ACC112 (cell line): Measurements from ENCODE around the gene CIB4.

Source experiments
- H2AFZ ChIP-seq: fragments of 200-600 bp; sonication (generic); one replicate; pipeline ENCODE4 v1.6.0; 2017; ENCODE audit warnings: antibody characterized with exemption, low read length; ENCODE audit not compliant: unreplicated experiment
- H3K27ac ChIP-seq: fragments of 200-600 bp; sonication (generic); 2 replicates; pipeline ENCODE4 v1.5.1; 2014; ENCODE audit warnings: low read depth, mild to moderate bottlenecking, antibody characterized with exemption, low read length, moderate library complexity
- H3K27me3 ChIP-seq: fragments of 200-600 bp; sonication (generic); 2 replicates; pipeline ENCODE4 v1.6.1; 2014; ENCODE audit warnings: mild to moderate bottlenecking, antibody characterized with exemption, low read length, moderate library complexity, mixed read lengths; ENCODE audit not compliant: insufficient read depth
- H3K36me3 ChIP-seq: fragments of 200-600 bp; sonication (generic); 2 replicates; pipeline ENCODE4 v1.6.1; 2016; ENCODE audit warnings: mild to moderate bottlenecking, antibody characterized with exemption, low read length, moderate library complexity, mixed read lengths; ENCODE audit not compliant: insufficient read depth
- H3K4me1 ChIP-seq: fragments of 200-600 bp; sonication (generic); one replicate; pipeline ENCODE4 v1.6.1; 2016; ENCODE audit warnings: low read length, mixed read lengths; ENCODE audit not compliant: insufficient read depth, unreplicated experiment, control insufficient read depth
- H3K4me3 ChIP-seq: fragments of 200-600 bp; sonication (generic); 2 replicates; pipeline ENCODE4 v1.5.1; 2014; ENCODE audit warnings: mild to moderate bottlenecking, low read depth, low read length
- H3K79me2 ChIP-seq: fragments of 200-600 bp; sonication (generic); one replicate; pipeline ENCODE4 v1.6.0; 2016; ENCODE audit warnings: low read length; ENCODE audit not compliant: control insufficient read depth, unreplicated experiment, insufficient read depth

Gene CIB4

GRCh38 chr2:26644188-26644835 is 3.1 kb upstream of the CIB4 start:
- H2AFZ ChIP-seq, result no peak overlapping the region
- H3K79me2 ChIP-seq, result no peaks in the 10 kb centered on the region
- peaks cover 37% of the 10 kb centered on the region for H3K27me3 ChIP-seq
- H3K36me3 ChIP-seq, result no peaks in the 10 kb centered on the region
- H3K4me1 ChIP-seq, result peaks cover 9% of the 10 kb centered on the region
- H3K27ac ChIP-seq, result no peak overlapping the region
- H3K4me3 ChIP-seq, result no peak overlapping the region

- Histone ChIP-seq H3K4me1 (peaks cover 9% of the 10 kb centered on the region), H3K36me3 (no peaks in the 10 kb centered on the region), H3K79me2 (no peaks in the 10 kb centered on the region), H2AFZ (no peak overlapping the region), H3K4me3 (no peak overlapping the region), H3K27ac (no peak overlapping the region), H3K27me3 (peaks cover 31% of the 10 kb centered on the region)
These were observed 1.3 kb upstream of the CIB4 start for GRCh38 chr2:26642429-26642828.

- peak overlapping the region; percentile 50 for H2AFZ ChIP-seq
- peaks cover 12% of the 10 kb centered on the region for H3K27me3 ChIP-seq
- no peak overlapping the region for H3K4me3 ChIP-seq
- H3K36me3 ChIP-seq, result no peaks in the 10 kb centered on the region
- no peaks in the 10 kb centered on the region for H3K79me2 ChIP-seq
- peaks cover 9% of the 10 kb centered on the region for H3K4me1 ChIP-seq
- H3K27ac ChIP-seq, result no peak overlapping the region
These were observed 828 bp downstream of the CIB4 start for GRCh38 chr2:26640331-26640745.

GRCh38 chr2:26639685-26640243 is 1.4 kb downstream of the CIB4 start:
- H3K79me2 ChIP-seq, result no peaks in the 10 kb centered on the region
- no peaks in the 10 kb centered on the region for H3K36me3 ChIP-seq
- no peak overlapping the region for H3K27ac ChIP-seq
- peak overlapping the region; percentile 50 for H2AFZ ChIP-seq
- peaks cover 7% of the 10 kb centered on the region; the same call in 1 of the 2 replicates for H3K27me3 ChIP-seq
- peaks cover 9% of the 10 kb centered on the region for H3K4me1 ChIP-seq
- H3K4me3 ChIP-seq, result no peak overlapping the region

GRCh38 chr2:26637811-26638310 is 3.3 kb downstream of the CIB4 start:
- Histone ChIP-seq H3K4me1 (peaks cover 9% of the 10 kb centered on the region), H2AFZ (no peak overlapping the region), H3K4me3 (no peak overlapping the region), H3K36me3 (no peaks in the 10 kb centered on the region), H3K79me2 (no peaks in the 10 kb centered on the region), H3K27ac (no peak overlapping the region), H3K27me3 (no peaks in the 10 kb centered on the region; the same call in 1 of the 2 replicates)

GRCh38 chr2:26636935-26637334 is 4.2 kb downstream of the CIB4 start:
- H3K27ac ChIP-seq, result no peak overlapping the region

GRCh38 chr2:26635401-26635800 is 5.8 kb downstream of the CIB4 start:
- Histone ChIP-seq H2AFZ (no peak overlapping the region), H3K4me3 (no peak overlapping the region), H3K27me3 (no peaks in the 10 kb centered on the region), H3K36me3 (no peaks in the 10 kb centered on the region), H3K79me2 (no peaks in the 10 kb centered on the region), H3K4me1 (peaks cover 5% of the 10 kb centered on the region), H3K27ac (no peak overlapping the region)

More at GRCh38 chr2:26636935-26637334, 4.2 kb downstream of the CIB4 start:
- Histone ChIP-seq H3K36me3 (no peaks in the 10 kb centered on the region), H3K4me3 (no peak overlapping the region), H3K79me2 (no peaks in the 10 kb centered on the region), H3K4me1 (peaks cover 9% of the 10 kb centered on the region), H3K27me3 (no peaks in the 10 kb centered on the region), H2AFZ (no peak overlapping the region)

GRCh38 chr2:26634636-26635230 is 6.4 kb downstream of the CIB4 start:
- Histone ChIP-seq H3K4me3 (no peak overlapping the region), H3K4me1 (no peaks in the 10 kb centered on the region), H3K36me3 (no peaks in the 10 kb centered on the region), H2AFZ (no peak overlapping the region), H3K79me2 (no peaks in the 10 kb centered on the region), H3K27me3 (no peaks in the 10 kb centered on the region), H3K27ac (no peak overlapping the region)

GRCh38 chr2:26633993-26634595 is 7.1 kb downstream of the CIB4 start:
- H3K4me3 ChIP-seq, result no peak overlapping the region
- H2AFZ ChIP-seq, result no peak overlapping the region
- H3K36me3 ChIP-seq, result no peaks in the 10 kb centered on the region
- H3K4me1 ChIP-seq, result no peaks in the 10 kb centered on the region
- no peaks in the 10 kb centered on the region for H3K27me3 ChIP-seq
- H3K27ac ChIP-seq, result no peak overlapping the region
- H3K79me2 ChIP-seq, result no peaks in the 10 kb centered on the region

- no peak overlapping the region for H3K27ac ChIP-seq
- no peaks in the 10 kb centered on the region for H3K4me1 ChIP-seq
- no peaks in the 10 kb centered on the region for H3K27me3 ChIP-seq
- H3K79me2 ChIP-seq, result no peaks in the 10 kb centered on the region
- H2AFZ ChIP-seq, result no peak overlapping the region
- H3K36me3 ChIP-seq, result no peaks in the 10 kb centered on the region
- H3K4me3 ChIP-seq, result no peak overlapping the region
These were observed 7.7 kb downstream of the CIB4 start for GRCh38 chr2:26633351-26633945.
